Activated naive CD4-positive, alpha-beta T cell (primary cell): ENCODE measurements around the gene COX20.

Experiments
- DNase-seq, 4 experiments: peaks; one replicate each; lab custom pipeline; 2025; lab: John Stamatoyannopoulos, UW

The COX20 gene

DNA sequence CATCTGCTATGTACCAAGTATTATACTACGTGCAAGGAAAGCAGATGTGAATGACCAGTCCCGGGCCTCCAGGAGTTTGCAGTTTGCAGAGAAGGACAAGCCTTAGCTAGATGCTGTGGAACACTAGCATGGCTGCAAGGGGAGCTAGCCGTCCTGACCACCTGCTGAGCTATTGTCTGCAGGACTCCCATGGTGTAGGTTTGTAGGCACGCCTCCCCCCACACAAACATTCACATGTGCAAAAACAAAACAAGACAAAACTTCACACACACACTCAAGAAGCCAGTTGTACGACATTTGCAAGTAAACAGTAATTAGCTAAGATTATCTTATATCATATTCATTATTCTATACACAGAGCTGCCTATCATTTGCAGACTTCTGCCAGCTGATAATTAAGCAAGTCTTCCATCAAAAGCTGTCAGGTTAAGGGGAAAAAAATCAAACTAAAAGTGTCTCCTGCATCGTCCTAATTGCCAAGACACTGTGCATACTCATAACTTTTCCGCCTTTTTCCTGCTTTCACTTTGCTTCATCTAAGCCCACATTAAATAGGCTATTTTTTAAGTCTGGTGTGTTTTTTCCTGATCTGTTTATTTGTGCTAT is 39.6 kb downstream of the COX20 start:
- no peak for DNase-seq

DNA sequence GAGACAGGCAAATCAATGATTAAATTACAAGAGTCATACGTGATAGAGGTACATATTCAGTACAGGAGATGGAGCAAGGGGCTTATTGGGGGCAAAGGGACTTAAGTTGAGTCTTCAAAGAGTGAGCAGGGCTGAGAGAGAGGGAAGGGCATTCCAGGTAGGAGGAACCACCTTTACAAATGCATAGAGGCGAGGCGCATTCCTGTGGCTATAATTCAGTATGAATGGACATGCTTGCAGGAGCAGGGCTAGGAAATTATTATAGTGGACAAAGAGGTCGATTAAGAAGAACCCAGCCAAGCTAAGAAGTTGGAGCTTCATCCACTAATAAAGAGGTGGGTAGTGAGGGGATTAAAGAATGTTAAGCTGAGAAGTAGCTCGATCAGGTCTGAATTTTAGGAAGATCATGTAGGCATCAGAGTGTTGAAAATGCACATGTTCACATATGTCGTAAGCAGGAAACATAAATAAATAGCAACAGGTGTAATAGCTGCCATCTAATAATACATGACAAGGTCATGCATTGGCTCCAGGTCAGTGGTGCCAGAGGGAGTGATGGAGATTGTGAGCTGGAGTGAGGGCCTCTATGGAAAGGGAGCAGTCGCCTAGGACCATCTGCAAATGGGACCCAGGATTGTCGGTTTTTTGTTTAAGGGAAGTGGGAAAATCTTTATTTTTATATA is 40.9 kb downstream of the COX20 start:
- DNase-seq = no peak

DNA sequence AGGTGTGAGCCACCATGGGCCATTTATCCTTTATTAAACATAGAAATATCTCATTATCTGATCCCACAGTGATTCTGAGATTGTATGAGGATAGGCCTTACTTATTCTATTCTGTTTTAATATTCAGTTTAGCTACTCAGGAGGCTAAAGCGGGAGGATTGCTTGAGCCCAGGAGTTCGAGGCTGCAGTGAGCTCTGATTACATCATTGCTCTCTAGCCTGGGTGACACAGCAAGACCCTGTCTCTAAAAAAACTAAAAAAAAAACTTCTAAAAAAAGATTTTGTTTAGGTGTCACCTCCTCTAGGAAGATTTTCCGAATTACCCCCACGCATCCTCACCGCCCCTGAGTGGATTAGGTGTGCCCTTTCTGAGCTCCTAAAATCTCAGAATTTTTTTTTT is 43.2 kb downstream of the COX20 start:
- no peak for DNase-seq

DNA sequence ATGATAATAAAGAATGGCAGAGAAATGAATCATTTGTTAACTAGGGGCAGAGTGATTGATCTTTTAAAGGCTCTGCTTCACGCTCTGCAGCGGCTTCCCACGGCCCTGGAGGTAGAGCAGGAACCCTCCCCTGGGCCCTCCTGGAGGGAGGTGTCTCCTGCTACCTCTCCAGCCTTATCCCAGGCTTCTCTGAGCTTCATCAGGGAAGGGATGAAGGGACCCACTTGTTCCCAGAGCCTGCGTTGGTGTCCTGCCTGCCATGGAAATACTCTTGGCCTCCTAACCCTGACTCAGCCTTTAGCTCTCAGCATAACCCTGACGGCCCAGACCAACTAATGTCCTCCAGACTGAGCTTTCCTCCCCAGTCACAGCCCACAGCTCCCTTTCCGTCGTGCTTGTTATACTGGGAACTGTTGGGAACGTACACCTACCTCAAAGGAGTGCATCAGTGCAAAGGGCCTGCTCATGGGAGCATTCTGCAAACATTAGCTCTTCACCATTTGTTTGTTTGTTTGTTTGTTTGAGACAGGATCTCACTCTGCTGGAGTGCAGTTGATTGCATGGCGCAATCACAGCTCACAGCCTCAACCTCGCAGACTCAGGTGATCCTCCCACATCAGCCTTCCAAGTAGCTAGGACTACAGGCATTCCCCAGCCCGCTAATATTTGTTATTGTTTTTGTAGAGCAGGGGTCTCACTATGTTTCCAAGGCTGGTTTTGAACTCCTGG is 46.3 kb downstream of the COX20 start:
- no peak for DNase-seq

DNA sequence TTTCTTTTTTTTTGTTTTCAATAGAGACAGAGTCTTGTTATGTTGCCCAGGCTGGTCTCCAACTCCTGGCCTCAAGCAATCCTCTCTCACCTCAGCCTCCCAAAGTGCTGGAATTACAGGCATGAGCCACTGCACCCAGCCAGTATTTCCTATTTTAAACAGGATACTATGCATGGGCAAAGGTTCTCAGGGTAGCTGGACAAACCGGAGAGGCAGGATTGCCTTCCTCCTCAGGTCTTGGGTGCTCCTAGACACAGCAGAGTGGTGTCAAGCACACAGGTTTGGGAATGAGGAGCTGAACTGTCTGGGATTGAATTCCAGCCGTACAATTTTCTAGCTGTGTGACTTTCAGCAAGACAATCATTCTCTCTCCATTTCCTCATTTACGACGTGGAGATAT is 51.8 kb downstream of the COX20 start:
- no peak for DNase-seq

DNA sequence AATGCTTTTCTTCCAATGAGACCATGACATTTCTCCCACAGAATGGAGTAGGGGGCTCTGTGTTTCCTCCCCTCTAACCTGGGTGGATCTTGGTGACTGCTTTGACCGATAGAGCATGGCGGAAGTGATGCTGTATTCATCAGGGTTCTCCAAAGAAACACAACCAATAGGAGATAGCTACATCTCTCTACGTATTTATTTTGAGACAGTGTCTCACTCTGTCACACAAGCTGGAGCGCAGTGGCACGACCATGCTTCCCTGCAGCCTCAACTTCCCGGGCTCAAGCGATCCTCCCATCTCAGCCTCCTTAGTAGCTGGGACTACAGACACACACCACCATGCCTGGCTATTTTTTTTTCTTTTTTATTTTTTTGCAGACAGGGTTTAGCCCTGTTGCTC is 58.4 kb downstream of the COX20 start:
- DNase-seq = no peak
